Measurements from ENCODE around the gene TH. TPM values are rescaled to one million over a fixed set of nuclear protein-coding genes. Genes with fewer than 3 reads are reported as not detected.

TH gene
- polyA plus RNA-seq, 2 of the 4 experiments (the other 2 are of a cell fraction) = not detected

DNA sequence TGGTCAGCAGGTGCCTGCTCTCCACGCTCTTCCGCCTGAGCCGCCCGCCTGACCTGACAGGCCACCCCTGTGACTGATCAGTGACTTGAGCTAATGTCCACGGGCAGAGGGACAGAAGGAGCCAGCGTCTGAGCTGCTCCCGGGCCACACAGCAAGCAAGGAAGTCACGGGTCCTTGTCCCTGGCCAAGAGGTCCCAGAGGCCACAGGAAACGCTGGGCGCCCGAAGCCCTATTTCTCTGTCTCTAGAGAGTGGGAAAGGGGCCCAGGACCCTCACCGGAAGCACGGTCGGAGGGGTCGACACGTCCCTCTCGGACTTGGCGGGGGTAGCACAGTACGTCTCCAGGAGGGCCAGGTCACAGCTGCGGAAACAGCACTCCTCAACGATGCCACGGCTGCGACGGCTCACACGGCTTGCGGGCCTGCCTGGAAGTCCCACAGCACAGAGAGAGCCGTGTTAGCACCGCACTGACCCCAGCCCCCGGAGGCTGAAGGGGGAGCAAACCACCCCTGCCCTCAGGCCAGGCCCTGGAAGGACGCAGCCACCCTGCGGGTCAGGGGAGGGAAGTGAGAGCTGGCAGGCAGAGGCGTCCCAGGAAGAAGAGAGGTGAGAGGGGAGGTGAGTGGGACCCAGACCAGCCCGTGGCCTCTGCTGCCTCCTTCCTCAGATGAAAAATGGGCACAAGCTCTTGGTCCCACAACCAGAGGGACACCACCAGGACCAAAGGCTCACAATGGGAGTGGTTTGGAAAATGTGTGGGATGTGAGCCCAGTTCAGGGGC, 38.2 kb downstream of the TH start:
- POLR2A ChIA-PET = no interaction called here
- CTCF ChIA-PET = interaction anchor here (1.0 to 12.1 kb wide), 5 partner anchors 17 to 586 kb away, joined by 3 to 152 read pairs (median 5); no protein-coding TSS in a partner anchor
- 73% methylated on average over 28 of the region's 33 CpGs for WGBS (ENCODE audit: missing lambda C conversion rate)
- DNase-seq (ENCODE audit: low read depth in 1 of 2, low spot score in 1 of 2) (no peak), FAIRE-seq (no peak), ATAC-seq (no peak)
- Histone ChIP-seq H3K4me1 (peaks cover 9% of the 10 kb centered on the region), H3K4me2 (no peak overlapping the region), H3K9me3 (no peaks in the 10 kb centered on the region), H3K27ac (no peak overlapping the region), H3K4me3 (no peak overlapping the region)
- TF ChIP-seq TFCP2L1 (CRISPR knock-in tag; IDR thresholded peaks at IDR 0.05) = no peak
- no peak for TF ChIP-seq CBX2 (IDR thresholded peaks at IDR 0.05; ENCODE audit: borderline replicate concordance, low read depth)
- no peak for TF ChIP-seq MAZ (IDR thresholded peaks at IDR 0.05; ENCODE audit: borderline replicate concordance, low read depth, low read length)
- no peak for TF ChIP-seq FOXS1 (CRISPR knock-in tag; IDR thresholded peaks at IDR 0.05)
- TF ChIP-seq TP53 (CRISPR knock-in tag; IDR thresholded peaks at IDR 0.05) = no peak
- no peak for TF ChIP-seq HEYL (CRISPR knock-in tag; IDR thresholded peaks at IDR 0.05)
- TF ChIP-seq RAD21 (conservative IDR thresholded peaks at IDR 0.05 in 1 of 2, IDR thresholded peaks at IDR 0.05 in 1 of 2) = no peak
- no peak for TF ChIP-seq FOSL2 (IDR thresholded peaks at IDR 0.05)
- TF ChIP-seq FOSL2 (CRISPR knock-in tag; IDR thresholded peaks at IDR 0.05) = no peak
- no peak for TF ChIP-seq RARB (CRISPR knock-in tag; IDR thresholded peaks at IDR 0.05)
- TF ChIP-seq, protein P1, sequence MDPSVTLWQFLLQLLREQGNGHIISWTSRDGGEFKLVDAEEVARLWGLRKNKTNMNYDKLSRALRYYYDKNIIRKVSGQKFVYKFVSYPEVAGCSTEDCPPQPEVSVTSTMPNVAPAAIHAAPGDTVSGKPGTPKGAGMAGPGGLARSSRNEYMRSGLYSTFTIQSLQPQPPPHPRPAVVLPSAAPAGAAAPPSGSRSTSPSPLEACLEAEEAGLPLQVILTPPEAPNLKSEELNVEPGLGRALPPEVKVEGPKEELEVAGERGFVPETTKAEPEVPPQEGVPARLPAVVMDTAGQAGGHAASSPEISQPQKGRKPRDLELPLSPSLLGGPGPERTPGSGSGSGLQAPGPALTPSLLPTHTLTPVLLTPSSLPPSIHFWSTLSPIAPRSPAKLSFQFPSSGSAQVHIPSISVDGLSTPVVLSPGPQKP (IDR thresholded peaks at IDR 0.05; ENCODE audit: low read depth, low read length) = no peak
- TF ChIP-seq, protein P2, sequence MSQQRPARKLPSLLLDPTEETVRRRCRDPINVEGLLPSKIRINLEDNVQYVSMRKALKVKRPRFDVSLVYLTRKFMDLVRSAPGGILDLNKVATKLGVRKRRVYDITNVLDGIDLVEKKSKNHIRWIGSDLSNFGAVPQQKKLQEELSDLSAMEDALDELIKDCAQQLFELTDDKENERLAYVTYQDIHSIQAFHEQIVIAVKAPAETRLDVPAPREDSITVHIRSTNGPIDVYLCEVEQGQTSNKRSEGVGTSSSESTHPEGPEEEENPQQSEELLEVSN (IDR thresholded peaks at IDR 0.05; ENCODE audit: borderline replicate concordance, low read depth) = no peak
- TF ChIP-seq EP300 (IDR thresholded peaks at IDR 0.05) = no peak
- TF ChIP-seq, protein P3, sequence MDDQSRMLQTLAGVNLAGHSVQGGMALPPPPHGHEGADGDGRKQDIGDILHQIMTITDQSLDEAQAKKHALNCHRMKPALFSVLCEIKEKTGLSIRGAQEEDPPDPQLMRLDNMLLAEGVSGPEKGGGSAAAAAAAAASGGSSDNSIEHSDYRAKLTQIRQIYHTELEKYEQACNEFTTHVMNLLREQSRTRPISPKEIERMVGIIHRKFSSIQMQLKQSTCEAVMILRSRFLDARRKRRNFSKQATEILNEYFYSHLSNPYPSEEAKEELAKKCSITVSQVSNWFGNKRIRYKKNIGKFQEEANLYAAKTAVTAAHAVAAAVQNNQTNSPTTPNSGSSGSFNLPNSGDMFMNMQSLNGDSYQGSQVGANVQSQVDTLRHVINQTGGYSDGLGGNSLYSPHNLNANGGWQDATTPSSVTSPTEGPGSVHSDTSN (IDR thresholded peaks at IDR 0.05) = no peak
- TF ChIP-seq, protein P4, sequence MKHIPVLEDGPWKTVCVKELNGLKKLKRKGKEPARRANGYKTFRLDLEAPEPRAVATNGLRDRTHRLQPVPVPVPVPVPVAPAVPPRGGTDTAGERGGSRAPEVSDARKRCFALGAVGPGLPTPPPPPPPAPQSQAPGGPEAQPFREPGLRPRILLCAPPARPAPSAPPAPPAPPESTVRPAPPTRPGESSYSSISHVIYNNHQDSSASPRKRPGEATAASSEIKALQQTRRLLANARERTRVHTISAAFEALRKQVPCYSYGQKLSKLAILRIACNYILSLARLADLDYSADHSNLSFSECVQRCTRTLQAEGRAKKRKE (CRISPR knock-in tag; IDR thresholded peaks at IDR 0.05; ENCODE audit: low read depth) = no peak
- TF ChIP-seq BHLHE40 (IDR thresholded peaks at IDR 0.05; ENCODE audit: low read depth, low read length) = no peak
- no peak for TF ChIP-seq NPAS2 (CRISPR knock-in tag; IDR thresholded peaks at IDR 0.05; ENCODE audit: borderline replicate concordance)
- TF ChIP-seq CEBPB (IDR thresholded peaks at IDR 0.05) = no peak
- no peak for TF ChIP-seq RNF2 (IDR thresholded peaks at IDR 0.05; ENCODE audit: borderline replicate concordance, low read depth)
- no peak for TF ChIP-seq JUNB (IDR thresholded peaks at IDR 0.05)
- no peak for TF ChIP-seq CBX8 (IDR thresholded peaks at IDR 0.05)

DNA sequence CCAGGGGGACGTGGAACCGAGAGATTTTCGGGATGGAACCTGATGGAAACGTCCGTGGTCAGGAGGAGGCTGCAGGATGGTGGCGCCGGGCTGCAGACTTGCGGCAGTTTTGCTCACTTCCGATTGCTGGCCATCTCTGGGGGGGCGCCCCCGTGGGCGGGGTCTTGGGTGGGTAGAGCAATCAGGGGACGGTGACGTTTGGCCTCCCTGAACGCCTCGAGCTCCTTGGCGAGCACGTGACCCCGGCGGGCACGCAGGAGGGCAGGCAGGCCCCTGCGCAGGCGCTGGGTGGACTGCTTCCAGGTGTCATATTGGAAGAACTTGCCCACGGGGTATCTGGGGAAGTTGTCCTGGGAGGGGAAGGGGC, 38.8 kb downstream of the TH start:
- H3K9me3 ChIP-seq = no peaks in the 10 kb centered on the region
- peaks cover 8% of the 10 kb centered on the region for H3K4me1 ChIP-seq
- FAIRE-seq (no peak), DNase-seq (ENCODE audit: low read depth in 1 of 2, low spot score in 1 of 2) (no peak), ATAC-seq (no peak)
- CTCF ChIA-PET = interaction anchor here (1.2 to 12.1 kb wide), 4 partner anchors 18 to 482 kb away, joined by 3 to 152 read pairs (median 4); no protein-coding TSS in a partner anchor
- H3K27ac ChIP-seq = no peak overlapping the region
- TF ChIP-seq HDAC2 (IDR thresholded peaks at IDR 0.05) (no peak), TP53 (CRISPR knock-in tag; IDR thresholded peaks at IDR 0.05) (no peak), HOXB5 (CRISPR knock-in tag; IDR thresholded peaks at IDR 0.05) (no peak), FOSL2 (IDR thresholded peaks at IDR 0.05) (no peak), FOSL2 (CRISPR knock-in tag; IDR thresholded peaks at IDR 0.05) (no peak), CHD2 (IDR thresholded peaks at IDR 0.05; ENCODE audit: low read length, partially characterized antibody) (no peak)
- H3K4me2 ChIP-seq = no peak overlapping the region
- WGBS (ENCODE audit: missing lambda C conversion rate) = 70% methylated on average over 20 of the region's 24 CpGs
- H3K4me3 ChIP-seq = no peak overlapping the region
- POLR2A ChIA-PET = no interaction called here

Measured in A549 (cell line).